Ovary (tissue), 9 donors: ENCODE results near the gene ST6GALNAC4. TPM values are rescaled to one million over a fixed set of nuclear protein-coding genes. Genes with fewer than 3 reads are reported as not detected.

Experiments used
- DNase-seq, 5 donors: peaks; one replicate each; pipeline ENCODE4 v3.0.0-alpha.2; 2019 to 2020
- H3K27ac ChIP-seq, 2 donors: fragments of 200-600 bp; one replicate each; pipeline versions ENCODE4 v1.5.1 to v1.8.0; 2019 to 2022
- H3K27me3 ChIP-seq: fragments of 200-600 bp; one replicate; pipeline ENCODE4 v1.8.0; 2022
- H3K36me3 ChIP-seq: fragments of 200-600 bp; sonication (generic); one replicate; pipeline ENCODE4 v1.5.1; 2019
- H3K4me1 ChIP-seq: one replicate; pipeline ENCODE4 v1.8.1; 2013; ENCODE audit warnings: mild to moderate bottlenecking, moderate library complexity; ENCODE audit not compliant: insufficient read depth
- H3K4me3 ChIP-seq: fragments of 200-600 bp; sonication (generic); one replicate; pipeline ENCODE4 v1.5.1; 2017
- H3K9me3 ChIP-seq, 2 donors: fragments of 200-600 bp in 1 of 2; sonication (generic) in 1 of 2; one replicate each; pipeline versions ENCODE4 v1.5.1 to v1.8.1; 2013 to 2019; ENCODE audit warnings: mild to moderate bottlenecking in 1 of 2, moderate library complexity in 1 of 2
- EP300 ChIP-seq: sonication (generic); formaldehyde crosslinking; IDR thresholded peaks from one replicate; pipeline ENCODE4 v1.6.1; 2017; ENCODE audit warnings: antibody characterized with exemption
- POLR2A ChIP-seq: fragments of 450-650 bp; IDR thresholded peaks from one replicate; pipeline ENCODE4 v1.6.1; 2017; ENCODE audit warnings: antibody characterized with exemption, mild to moderate bottlenecking, moderate library complexity
- WGBS, 3 donors: extraction: QIAGEN DNeasy Blood & Tissue Kit in 1 of 3; methylation state at CpG; one replicate each; pipeline versions ENCODE4 v1.1.5 to v1.1.7; 2013 to 2017; 5-methylcytosine and 5-hydroxymethylcytosine counted together
- intact Hi-C, 4 donors: fragments of 100-400 bp; cut with DNase I; formaldehyde crosslinking; loops; one replicate each; pipeline versions ENCODE4 v1.11.0 to v1.15.1; 2022 to 2023
- polyA plus RNA-seq, 2 donors: library from polyadenylated mRNA; stranded (reverse); fragments of 200-250 nt in 1 of 2; fragments of 350-450 nt in 1 of 2; fragmentation: Illumina TruSeq in 1 of 2; extraction: RNeasy Lipid Tissue Mini Kit (QIAGEN cat#74804) in 1 of 2; gene quantifications; one replicate each; pipeline ENCODE4 v1.2.3, GENCODE V29; 2013 to 2014
- total RNA-seq, 7 donors: library from RNA; depleted of rRNA in 2 of 7; stranded (reverse); fragments of >200 nt in 2 of 7; fragmentation: NEBNext Ultra II Directional in 3 of 7; extraction: Animal tissue kit (Norgen Biotek cat#: 25700) in 3 of 7; gene quantifications; one replicate each; pipeline versions ENCODE4 v1.1.0 to v1.2.4, GENCODE V29; 2016 to 2023
- TF ChIP-seq, protein P1 (sequence below), 3 donors: fragments of 450-650 bp in 2 of 3; fragments of 200-600 bp in 1 of 3; IDR thresholded peaks; one replicate each; pipeline versions ENCODE4 v1.5.1 to v1.8.0; 2016 to 2022; ENCODE audit warnings: antibody characterized with exemption in 3 of 3, mild to moderate bottlenecking in 1 of 3
- donor health status: DM: no; HTN: no; CAD: no; lungs with moderate emphysema.
- donor health status: DM: no; HTN: no; CAD: no.
- donor health status: Bipolar disorder and iron deficiency.
- donor health status: DM: yes; HTN: yes; CAD: no.
- donor health status: DM: no; HTN: no; CAD: no.
- donor health status: DM: yes; HTN: yes; CAD: no.

The ST6GALNAC4 gene
- total and polyA plus RNA-seq, 9 donors = 2.2 to 58.4 (median 45.8) TPM

- Histone ChIP-seq H3K4me3 (no peak overlapping the region), H3K27ac (no peak overlapping the region), H3K4me1 (peaks cover 18% of the 10 kb centered on the region), H3K9me3 (no peaks in the 10 kb centered on the region), H3K27me3 (no peaks in the 10 kb centered on the region), H3K36me3 (no peaks in the 10 kb centered on the region)
- DNase-seq = peak in 1 of 5 donors; percentile 23
- intact Hi-C loops = no loop called here
- TF ChIP-seq POLR2A = no peak
- WGBS, 3 donors = 69 to 75% (median 71%) methylated on average over 14 of the region's 14 CpGs
These were observed 19.6 kb upstream of the ST6GALNAC4 start for GRCh38 chr9:127936347-127936852.

- H3K4me3 ChIP-seq = no peak overlapping the region
- H3K36me3 ChIP-seq = no peaks in the 10 kb centered on the region
- TF ChIP-seq, protein P1, sequence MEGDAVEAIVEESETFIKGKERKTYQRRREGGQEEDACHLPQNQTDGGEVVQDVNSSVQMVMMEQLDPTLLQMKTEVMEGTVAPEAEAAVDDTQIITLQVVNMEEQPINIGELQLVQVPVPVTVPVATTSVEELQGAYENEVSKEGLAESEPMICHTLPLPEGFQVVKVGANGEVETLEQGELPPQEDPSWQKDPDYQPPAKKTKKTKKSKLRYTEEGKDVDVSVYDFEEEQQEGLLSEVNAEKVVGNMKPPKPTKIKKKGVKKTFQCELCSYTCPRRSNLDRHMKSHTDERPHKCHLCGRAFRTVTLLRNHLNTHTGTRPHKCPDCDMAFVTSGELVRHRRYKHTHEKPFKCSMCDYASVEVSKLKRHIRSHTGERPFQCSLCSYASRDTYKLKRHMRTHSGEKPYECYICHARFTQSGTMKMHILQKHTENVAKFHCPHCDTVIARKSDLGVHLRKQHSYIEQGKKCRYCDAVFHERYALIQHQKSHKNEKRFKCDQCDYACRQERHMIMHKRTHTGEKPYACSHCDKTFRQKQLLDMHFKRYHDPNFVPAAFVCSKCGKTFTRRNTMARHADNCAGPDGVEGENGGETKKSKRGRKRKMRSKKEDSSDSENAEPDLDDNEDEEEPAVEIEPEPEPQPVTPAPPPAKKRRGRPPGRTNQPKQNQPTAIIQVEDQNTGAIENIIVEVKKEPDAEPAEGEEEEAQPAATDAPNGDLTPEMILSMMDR (IDR thresholded peaks at IDR 0.05) = no peak
- TF ChIP-seq POLR2A (no peak), EP300 (no peak)
- intact Hi-C loops = no loop called here
- no peak overlapping the region for H3K27ac ChIP-seq
- peaks cover 18% of the 10 kb centered on the region for H3K4me1 ChIP-seq
- no peaks in the 10 kb centered on the region for H3K9me3 ChIP-seq
- H3K27me3 ChIP-seq = no peaks in the 10 kb centered on the region
- 69 to 78% (median 74%) methylated on average over 4 of the region's 4 CpGs for WGBS, 3 donors
- no peak for DNase-seq
These were observed 19.0 kb upstream of the ST6GALNAC4 start for GRCh38 chr9:127935765-127936221.

- H3K36me3 ChIP-seq = no peaks in the 10 kb centered on the region
- TF ChIP-seq, protein P1 (IDR thresholded peaks at IDR 0.05) = no peak
- TF ChIP-seq EP300 (no peak), POLR2A (no peak)
- WGBS, 3 donors = 63 to 72% (median 64%) methylated on average over 11 of the region's 11 CpGs
- intact Hi-C loops = no loop called here
- no peaks in the 10 kb centered on the region for H3K9me3 ChIP-seq
- DNase-seq = peak in 1 of 5 donors; percentile 36
- no peaks in the 10 kb centered on the region for H3K27me3 ChIP-seq
- H3K4me1 ChIP-seq = peaks cover 21% of the 10 kb centered on the region
- H3K4me3 ChIP-seq = no peak overlapping the region
- H3K27ac ChIP-seq = no peak overlapping the region
These were observed 18.1 kb upstream of the ST6GALNAC4 start for GRCh38 chr9:127934986-127935385.

GRCh38 chr9:127934248-127934647 is 17.4 kb upstream of the ST6GALNAC4 start:
- DNase-seq = no peak
- Histone ChIP-seq H3K9me3 (no peaks in the 10 kb centered on the region), H3K36me3 (no peaks in the 10 kb centered on the region), H3K27ac (no peak overlapping the region), H3K4me3 (no peak overlapping the region), H3K27me3 (no peaks in the 10 kb centered on the region), H3K4me1 (peaks cover 21% of the 10 kb centered on the region)
- WGBS, 3 donors = 87 to 91% (median 90%) methylated on average over 4 of the region's 4 CpGs
- no peak for TF ChIP-seq EP300
- TF ChIP-seq, protein P1 (IDR thresholded peaks at IDR 0.05) = no peak
- no peak for TF ChIP-seq POLR2A
- intact Hi-C loops = no loop called here

DNA sequence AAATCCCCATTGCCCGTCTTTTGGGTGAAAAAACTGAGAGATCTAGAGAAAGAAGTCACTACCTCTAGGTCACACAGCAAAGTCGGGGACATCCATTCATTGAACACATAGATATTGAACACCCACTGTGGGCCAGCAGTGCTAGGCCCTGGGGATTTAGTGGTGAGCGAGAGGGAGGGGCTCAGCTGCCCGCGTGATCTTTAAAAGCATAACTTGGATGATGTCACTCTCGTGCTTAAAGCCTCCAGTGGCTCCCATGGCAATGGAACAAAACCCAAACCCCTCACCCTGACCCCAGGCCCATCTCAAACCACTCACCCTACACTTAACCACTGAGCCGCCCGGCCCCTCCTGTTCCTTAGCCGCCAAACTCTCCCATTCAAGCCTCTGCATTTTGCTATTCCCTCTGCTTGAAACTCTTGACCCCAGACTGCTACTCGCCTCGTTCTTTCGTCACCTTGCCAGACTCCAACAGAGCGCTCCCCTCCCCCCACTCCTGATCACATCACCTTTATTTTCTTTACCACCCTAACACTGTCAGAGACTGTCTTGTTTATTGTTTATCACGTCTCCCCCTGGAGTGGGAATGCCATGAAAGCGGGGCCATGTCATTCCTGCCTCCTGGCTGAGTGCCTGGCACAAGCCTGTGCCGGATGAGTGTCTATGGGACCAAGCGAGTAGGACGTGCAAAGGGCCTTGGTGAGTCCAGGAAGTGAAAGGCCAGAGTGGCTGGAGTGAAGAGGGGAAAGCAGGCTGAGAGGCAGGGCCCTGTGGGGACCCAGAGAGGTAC is 14.4 kb upstream of the ST6GALNAC4 start:
- Histone ChIP-seq H3K9me3 (no peaks in the 10 kb centered on the region), H3K36me3 (no peaks in the 10 kb centered on the region), H3K4me1 (peaks cover 10% of the 10 kb centered on the region), H3K27me3 (no peaks in the 10 kb centered on the region), H3K27ac (no peak overlapping the region), H3K4me3 (peak overlapping the region; percentile 40)
- 9 to 15% (median 13%) methylated on average over 18 of the region's 18 CpGs for WGBS, 3 donors
- intact Hi-C loops = no loop called here
- TF ChIP-seq POLR2A = no peak
- no peak for TF ChIP-seq EP300
- TF ChIP-seq, protein P1 (IDR thresholded peaks at IDR 0.05) = no peak
- no peak for DNase-seq
